Adrenal gland (tissue), 5 donors: ENCODE results near the gene CBX8.

Experiments used
- POLR2A ChIP-seq, 2 donors: fragments of 450-650 bp; IDR thresholded peaks; one replicate each; pipeline ENCODE4 v1.6.1; 2017; ENCODE audit warnings: antibody characterized with exemption in 2 of 2, mild to moderate bottlenecking in 2 of 2, moderate library complexity in 1 of 2
- TF ChIP-seq, protein P1 (sequence below), 6 experiments: fragments of 450-650 bp in 4 of 6; fragments of 200-600 bp in 2 of 6; sonication (generic) in 1 of 6; IDR thresholded peaks; 1 replicate in 5 of 6; 2 replicates in 1 of 6; pipeline versions ENCODE4 v1.5.1 to v1.8.0; 2016 to 2021; ENCODE audit warnings: antibody characterized with exemption in 6 of 6, mild to moderate bottlenecking in 2 of 6, moderate library complexity in 1 of 6
- donor health status: DM: no; HTN: no; CAD: no.

DNA sequence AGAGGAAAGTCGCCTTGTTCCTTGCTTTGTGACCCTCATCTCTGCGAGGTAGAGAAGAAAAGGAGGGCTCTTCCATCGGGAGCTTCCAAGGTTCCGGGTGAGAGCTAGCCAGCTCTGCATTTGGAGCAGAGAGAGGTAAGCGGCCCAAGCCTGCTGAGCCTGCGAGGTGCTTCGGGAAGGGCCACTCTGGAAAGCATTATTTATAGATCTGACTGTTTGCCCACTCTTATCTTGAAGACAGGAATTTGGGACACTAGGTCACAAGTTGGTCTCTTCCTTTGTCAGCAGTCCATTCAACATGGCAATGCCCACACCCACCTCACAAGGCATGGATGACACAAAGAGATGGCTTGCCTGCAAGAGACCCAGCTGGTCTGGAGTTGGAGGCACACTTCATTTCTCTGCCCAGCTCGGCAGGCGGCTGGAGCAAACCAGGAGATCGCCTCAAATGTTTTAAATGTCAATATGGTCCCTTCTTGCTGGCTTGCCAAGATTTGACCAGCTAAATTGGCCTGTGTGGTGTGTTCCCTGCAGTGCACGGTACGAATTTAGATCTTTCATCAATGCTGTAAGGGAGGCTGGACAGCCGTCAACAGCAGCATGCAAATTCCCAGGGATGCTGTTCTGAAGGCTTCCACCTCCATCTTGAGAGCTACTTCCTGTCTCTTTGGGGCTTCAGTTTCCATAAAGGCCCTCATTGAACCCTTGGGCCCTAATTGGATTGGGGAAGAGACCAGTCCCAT is 22.8 kb upstream of the CBX8 start:
- TF ChIP-seq, protein P1, sequence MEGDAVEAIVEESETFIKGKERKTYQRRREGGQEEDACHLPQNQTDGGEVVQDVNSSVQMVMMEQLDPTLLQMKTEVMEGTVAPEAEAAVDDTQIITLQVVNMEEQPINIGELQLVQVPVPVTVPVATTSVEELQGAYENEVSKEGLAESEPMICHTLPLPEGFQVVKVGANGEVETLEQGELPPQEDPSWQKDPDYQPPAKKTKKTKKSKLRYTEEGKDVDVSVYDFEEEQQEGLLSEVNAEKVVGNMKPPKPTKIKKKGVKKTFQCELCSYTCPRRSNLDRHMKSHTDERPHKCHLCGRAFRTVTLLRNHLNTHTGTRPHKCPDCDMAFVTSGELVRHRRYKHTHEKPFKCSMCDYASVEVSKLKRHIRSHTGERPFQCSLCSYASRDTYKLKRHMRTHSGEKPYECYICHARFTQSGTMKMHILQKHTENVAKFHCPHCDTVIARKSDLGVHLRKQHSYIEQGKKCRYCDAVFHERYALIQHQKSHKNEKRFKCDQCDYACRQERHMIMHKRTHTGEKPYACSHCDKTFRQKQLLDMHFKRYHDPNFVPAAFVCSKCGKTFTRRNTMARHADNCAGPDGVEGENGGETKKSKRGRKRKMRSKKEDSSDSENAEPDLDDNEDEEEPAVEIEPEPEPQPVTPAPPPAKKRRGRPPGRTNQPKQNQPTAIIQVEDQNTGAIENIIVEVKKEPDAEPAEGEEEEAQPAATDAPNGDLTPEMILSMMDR (IDR thresholded peaks at IDR 0.05), result no peak
- TF ChIP-seq POLR2A (IDR thresholded peaks at IDR 0.05), result no peak
